Measurements from ENCODE around the gene CPNE1.

DNA sequence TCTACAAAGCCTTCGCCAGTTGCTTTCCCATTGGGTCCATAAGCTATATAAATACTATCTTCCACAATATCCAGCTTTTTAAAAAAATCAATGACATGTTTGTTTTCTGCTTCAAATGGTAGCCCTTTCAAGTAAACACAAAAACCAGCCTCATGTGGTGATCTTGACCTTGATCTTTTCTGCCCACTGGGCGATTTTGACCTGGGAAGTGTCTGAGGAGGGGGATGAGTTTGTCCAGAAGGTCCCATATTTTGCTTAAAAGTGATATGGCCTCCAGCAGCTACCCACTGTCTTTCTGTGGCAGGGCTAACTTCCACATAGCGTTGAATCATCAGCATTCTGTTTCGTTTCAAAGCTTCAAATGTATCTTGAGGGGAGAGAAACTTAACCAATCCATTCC is 10.8 kb downstream of the CPNE1 start:
- TF ChIP-seq POLR2A (IDR thresholded peaks at IDR 0.05), result no peak
- TF ChIP-seq, protein P1, sequence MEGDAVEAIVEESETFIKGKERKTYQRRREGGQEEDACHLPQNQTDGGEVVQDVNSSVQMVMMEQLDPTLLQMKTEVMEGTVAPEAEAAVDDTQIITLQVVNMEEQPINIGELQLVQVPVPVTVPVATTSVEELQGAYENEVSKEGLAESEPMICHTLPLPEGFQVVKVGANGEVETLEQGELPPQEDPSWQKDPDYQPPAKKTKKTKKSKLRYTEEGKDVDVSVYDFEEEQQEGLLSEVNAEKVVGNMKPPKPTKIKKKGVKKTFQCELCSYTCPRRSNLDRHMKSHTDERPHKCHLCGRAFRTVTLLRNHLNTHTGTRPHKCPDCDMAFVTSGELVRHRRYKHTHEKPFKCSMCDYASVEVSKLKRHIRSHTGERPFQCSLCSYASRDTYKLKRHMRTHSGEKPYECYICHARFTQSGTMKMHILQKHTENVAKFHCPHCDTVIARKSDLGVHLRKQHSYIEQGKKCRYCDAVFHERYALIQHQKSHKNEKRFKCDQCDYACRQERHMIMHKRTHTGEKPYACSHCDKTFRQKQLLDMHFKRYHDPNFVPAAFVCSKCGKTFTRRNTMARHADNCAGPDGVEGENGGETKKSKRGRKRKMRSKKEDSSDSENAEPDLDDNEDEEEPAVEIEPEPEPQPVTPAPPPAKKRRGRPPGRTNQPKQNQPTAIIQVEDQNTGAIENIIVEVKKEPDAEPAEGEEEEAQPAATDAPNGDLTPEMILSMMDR (IDR thresholded peaks at IDR 0.05), result no peak

Data from Peyer's patch (tissue), 4 donors.